ENCODE results near the gene SHROOM4. TPM values are rescaled to one million over a fixed set of nuclear protein-coding genes. Genes with fewer than 3 reads are reported as not detected.

SHROOM4 gene
- total RNA-seq, 1 donor: 0.43 TPM

GRCh38 chrX:50635162-50635561 is 178.8 kb downstream of the SHROOM4 start:
- H3K4me3 ChIP-seq (ENCODE audit: low read depth, low read length): no peak overlapping the region
- no peak for DNase-seq (ENCODE audit: low read depth)
- no peak for TF ChIP-seq CTCF (IDR thresholded peaks at IDR 0.05; ENCODE audit: insufficient read depth, low read depth, low read length)

- no peak for DNase-seq (ENCODE audit: low read depth)
- TF ChIP-seq CTCF (IDR thresholded peaks at IDR 0.05; ENCODE audit: insufficient read depth, low read depth, low read length): no peak
- no peak overlapping the region for H3K4me3 ChIP-seq (ENCODE audit: low read depth, low read length)
Observed at GRCh38 chrX:50629774-50630173, 184.2 kb downstream of the SHROOM4 start.

- DNase-seq (ENCODE audit: low read depth): no peak
- TF ChIP-seq CTCF (IDR thresholded peaks at IDR 0.05; ENCODE audit: insufficient read depth, low read depth, low read length): no peak
- no peak overlapping the region for H3K4me3 ChIP-seq (ENCODE audit: low read depth, low read length)
Observed at GRCh38 chrX:50627696-50628095, 186.3 kb downstream of the SHROOM4 start.

- no peak for DNase-seq (ENCODE audit: low read depth)
- H3K4me3 ChIP-seq (ENCODE audit: low read depth, low read length): no peak overlapping the region
- no peak for TF ChIP-seq CTCF (IDR thresholded peaks at IDR 0.05; ENCODE audit: insufficient read depth, low read depth, low read length)
Observed at GRCh38 chrX:50626432-50626831, 187.6 kb downstream of the SHROOM4 start.

- no peak for TF ChIP-seq CTCF (IDR thresholded peaks at IDR 0.05; ENCODE audit: insufficient read depth, low read depth, low read length)
- H3K4me3 ChIP-seq (ENCODE audit: low read depth, low read length): no peak overlapping the region
Observed at GRCh38 chrX:50622751-50623150, 191.2 kb downstream of the SHROOM4 start.

GRCh38 chrX:50618788-50619558 is 195.0 kb downstream of the SHROOM4 start:
- no peak overlapping the region for H3K4me3 ChIP-seq (ENCODE audit: low read depth, low read length)
- no peak for TF ChIP-seq CTCF (IDR thresholded peaks at IDR 0.05; ENCODE audit: insufficient read depth, low read depth, low read length)
- DNase-seq (ENCODE audit: low read depth): no peak

More at GRCh38 chrX:50622751-50623150, 191.2 kb downstream of the SHROOM4 start:
- no peak for DNase-seq (ENCODE audit: low read depth)

GRCh38 chrX:50617183-50617582 is 196.8 kb downstream of the SHROOM4 start:
- no peak overlapping the region for H3K4me3 ChIP-seq (ENCODE audit: low read depth, low read length)
- no peak for DNase-seq (ENCODE audit: low read depth)
- TF ChIP-seq CTCF (IDR thresholded peaks at IDR 0.05; ENCODE audit: insufficient read depth, low read depth, low read length): no peak
